Small intestine (tissue), 7 donors: ENCODE data around the gene NSFL1C. TPM values are rescaled to one million over a fixed set of nuclear protein-coding genes. Genes with fewer than 3 reads are reported as not detected.

ENCODE experiments used
- DNase-seq, 2 donors: peaks; one replicate each; pipeline versions ENCODE4 v3.0.0 to v3.0.0-alpha.2; 2013
- FAIRE-seq: peaks from 2 replicates; lab custom pipeline; 2012; peaks lifted over from hg19 to GRCh38; lab: Jason Lieb, UNC
- H3K27ac ChIP-seq, 3 donors: one replicate each; pipeline ENCODE4 v1.5.1; 2013; ENCODE audit warnings: low read length in 2 of 3, mild to moderate bottlenecking in 2 of 3, control low read depth in 1 of 3, inconsistent platforms in 1 of 3, low read depth in 1 of 3, moderate library complexity in 1 of 3
- H3K27me3 ChIP-seq, 3 donors: one replicate each; pipeline ENCODE4 v1.6.1; 2013; ENCODE audit warnings: low read length in 3 of 3, inconsistent platforms in 1 of 3; ENCODE audit not compliant: control insufficient read depth in 3 of 3, insufficient read depth in 3 of 3
- H3K36me3 ChIP-seq, 3 donors: one replicate each; pipeline ENCODE4 v1.6.1; 2013; ENCODE audit warnings: low read length in 3 of 3, inconsistent platforms in 1 of 3, low read depth in 1 of 3, mild to moderate bottlenecking in 1 of 3, moderate library complexity in 1 of 3; ENCODE audit not compliant: control insufficient read depth in 3 of 3, insufficient read depth in 2 of 3
- H3K4me1 ChIP-seq, 3 donors: one replicate each; pipeline ENCODE4 v1.6.1; 2013; ENCODE audit warnings: low read length in 2 of 3, inconsistent platforms in 1 of 3, low read depth in 1 of 3, mild to moderate bottlenecking in 1 of 3, moderate library complexity in 1 of 3; ENCODE audit not compliant: control insufficient read depth in 3 of 3, insufficient read depth in 2 of 3
- H3K4me3 ChIP-seq, 3 donors: one replicate each; pipeline ENCODE4 v1.5.1; 2013; ENCODE audit warnings: low read length in 3 of 3, control low read depth in 1 of 3, inconsistent platforms in 1 of 3, low read depth in 1 of 3, mild to moderate bottlenecking in 1 of 3, moderate library complexity in 1 of 3
- H3K9me3 ChIP-seq, 2 donors: one replicate each; pipeline ENCODE4 v1.6.1; 2013; ENCODE audit warnings: low read depth in 1 of 2, low read length in 1 of 2; ENCODE audit not compliant: control insufficient read depth in 2 of 2, insufficient read depth in 1 of 2
- WGBS, 3 donors: extraction: QIAGEN DNeasy Blood & Tissue Kit; methylation state at CpG; one replicate each; pipeline ENCODE4 v1.1.7; 2013; 5-methylcytosine and 5-hydroxymethylcytosine counted together
- polyA plus RNA-seq, 4 donors: library from polyadenylated mRNA; stranded (reverse) in 3 of 4; unstranded in 1 of 4; fragments of 200-250 nt in 3 of 4; fragments of 120-200 nt in 1 of 4; gene quantifications; one replicate each; pipeline versions ENCODE4 v1.2.1 to v1.2.3, GENCODE V29; 2013
- donor health status: healthy with polysubstance abuse.
- donor health status: control.
- donor health status: control.
- donor health status: Bipolar disorder and iron deficiency.
- donor health status: healthy.

NSFL1C gene
- polyA plus RNA-seq, 4 donors: 44.7 to 73.1 (median 54.0) TPM

GRCh38 chr20:1477896-1478490 lies 11.3 kb upstream of the NSFL1C start:
- 91 to 93% (median 92%) methylated on average over 7 of the region's 7 CpGs for WGBS, 3 donors
- FAIRE-seq: no peak
- H3K27ac ChIP-seq: no peak overlapping the region
- H3K36me3 ChIP-seq: no peaks in the 10 kb centered on the region
- H3K4me1 ChIP-seq: peaks cover 0 to 9% (median 3%) of the 10 kb centered on the region in 3 donors
- no peak for DNase-seq
- H3K27me3 ChIP-seq: peaks cover 0 to under 1% (median 0%) of the 10 kb centered on the region in 3 donors
- no peak overlapping the region for H3K4me3 ChIP-seq
- H3K9me3 ChIP-seq: no peaks in the 10 kb centered on the region

GRCh38 chr20:1474817-1475603 lies 8.4 kb upstream of the NSFL1C start:
- WGBS, 3 donors: 66 to 79% (median 79%) methylated on average over 4 of the region's 4 CpGs
- no peaks in the 10 kb centered on the region for H3K9me3 ChIP-seq
- DNase-seq: peak; percentile 21 to 36
- peaks cover 0 to 37% (median 6%) of the 10 kb centered on the region in 3 donors for H3K4me1 ChIP-seq
- no peak overlapping the region for H3K27ac ChIP-seq
- no peaks in the 10 kb centered on the region for H3K27me3 ChIP-seq
- no peak for FAIRE-seq
- no peak overlapping the region for H3K4me3 ChIP-seq
- no peaks in the 10 kb centered on the region for H3K36me3 ChIP-seq

DNA sequence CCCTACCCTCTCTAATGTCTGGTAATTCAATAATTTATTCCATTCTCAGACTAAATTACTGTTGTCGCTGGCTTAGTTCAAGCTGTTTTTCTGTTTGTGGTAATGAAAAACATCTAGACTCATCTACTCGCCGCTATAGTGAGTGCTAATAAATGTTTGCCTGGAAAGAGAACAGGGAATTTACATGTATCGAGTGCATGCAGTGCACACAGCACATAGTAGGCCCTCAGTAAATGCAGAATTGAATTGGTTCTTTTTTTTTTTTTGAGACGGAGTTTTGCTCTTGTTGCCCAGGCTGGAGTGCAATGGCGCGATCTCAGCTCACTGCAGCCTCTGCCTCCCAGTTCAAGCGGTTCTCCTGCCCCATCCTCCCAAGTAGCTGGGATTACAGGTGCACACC lies 7.7 kb upstream of the NSFL1C start:
- Histone ChIP-seq H3K4me1 (peaks cover 3 to 42% (median 8%) of the 10 kb centered on the region in 3 donors), H3K4me3 (no peak overlapping the region), H3K27ac (no peak overlapping the region), H3K36me3 (no peaks in the 10 kb centered on the region), H3K9me3 (no peaks in the 10 kb centered on the region), H3K27me3 (no peaks in the 10 kb centered on the region)
- FAIRE-seq (no peak), DNase-seq (no peak)
- 96 to 97% (median 96%) methylated on average over 8 of the region's 8 CpGs for WGBS, 3 donors

- Histone ChIP-seq H3K27ac (peak overlapping the region in 1 of 3 donors; percentile 40), H3K27me3 (no peaks in the 10 kb centered on the region), H3K4me1 (peaks cover 5 to 49% (median 8%) of the 10 kb centered on the region in 3 donors), H3K36me3 (no peaks in the 10 kb centered on the region), H3K9me3 (no peaks in the 10 kb centered on the region), H3K4me3 (no peak overlapping the region)
- FAIRE-seq (no peak), DNase-seq (peak; percentile 59)
- 65 to 78% (median 74%) methylated on average over 13 of the region's 13 CpGs for WGBS, 3 donors
Observed at GRCh38 chr20:1473246-1474220, 6.9 kb upstream of the NSFL1C start.

DNA sequence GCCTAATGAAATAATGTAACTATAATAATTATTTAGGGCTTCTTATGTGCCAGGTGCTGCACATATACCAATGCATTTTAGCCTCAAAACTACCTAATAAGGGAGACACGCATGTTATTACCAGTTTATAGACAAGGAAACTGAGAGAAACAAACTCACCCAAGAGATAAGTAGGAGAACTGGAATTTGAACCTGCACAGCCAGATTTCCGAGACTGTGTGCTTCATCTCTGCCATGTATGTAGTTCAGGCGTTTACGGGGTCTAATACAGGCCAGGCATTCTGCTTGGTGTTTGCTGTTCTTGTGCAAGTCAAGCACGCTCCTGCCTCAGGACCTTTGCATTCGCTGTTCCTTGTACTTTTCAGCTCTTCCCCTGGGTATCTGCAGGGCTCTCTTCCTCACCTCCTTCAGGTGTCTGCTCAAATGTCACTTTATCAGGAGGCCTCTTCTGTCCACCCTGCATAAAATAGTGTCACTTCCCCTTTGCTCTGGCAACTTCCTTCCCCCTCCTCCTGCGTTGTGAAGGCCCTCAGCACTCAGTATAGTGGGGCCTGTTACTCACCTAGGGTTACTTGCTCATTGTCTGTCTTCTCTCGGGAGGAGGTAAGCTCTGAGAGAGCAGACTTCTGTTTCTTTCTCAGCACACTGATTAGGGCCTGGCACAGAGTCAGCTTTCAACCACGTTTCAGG lies 6.1 kb upstream of the NSFL1C start:
- no peaks in the 10 kb centered on the region for H3K27me3 ChIP-seq
- peak overlapping the region in 1 of 3 donors; percentile 40 for H3K27ac ChIP-seq
- no peaks in the 10 kb centered on the region for H3K36me3 ChIP-seq
- DNase-seq (peak; percentile 26 to 51), FAIRE-seq (no peak)
- no peaks in the 10 kb centered on the region for H3K9me3 ChIP-seq
- WGBS, 3 donors: 28 to 52% (median 40%) methylated on average over 9 of the region's 9 CpGs
- H3K4me3 ChIP-seq: no peak overlapping the region
- peaks cover 8 to 58% (median 8%) of the 10 kb centered on the region in 3 donors for H3K4me1 ChIP-seq

DNA sequence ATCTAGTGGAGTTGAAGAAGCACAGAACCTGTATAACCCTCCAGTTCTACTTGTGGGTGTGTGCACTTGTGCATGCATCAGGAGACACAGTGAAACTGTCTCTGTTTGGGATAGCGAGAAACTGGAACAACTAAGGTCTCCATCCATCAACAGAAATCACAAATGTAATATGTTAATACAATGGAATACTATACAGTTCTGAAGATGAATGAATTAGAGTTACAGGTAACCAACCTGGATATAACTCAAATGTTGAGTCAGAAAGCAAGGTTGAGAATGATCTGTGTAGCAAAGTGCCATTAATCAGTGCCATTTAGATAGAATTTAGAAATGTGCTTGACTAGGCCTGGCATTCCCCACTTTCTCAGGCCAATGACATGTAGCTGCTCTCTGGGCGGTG lies 4.6 kb upstream of the NSFL1C start:
- H3K4me1 ChIP-seq: peaks cover 8 to 65% (median 8%) of the 10 kb centered on the region in 3 donors
- no peaks in the 10 kb centered on the region for H3K36me3 ChIP-seq
- no peaks in the 10 kb centered on the region for H3K27me3 ChIP-seq
- no peak overlapping the region for H3K4me3 ChIP-seq
- no peaks in the 10 kb centered on the region for H3K9me3 ChIP-seq
- DNase-seq (no peak), FAIRE-seq (no peak)
- 92 to 98% (median 98%) methylated on average over 2 of the region's 2 CpGs for WGBS, 3 donors
- H3K27ac ChIP-seq: peak overlapping the region in 1 of 3 donors; percentile 57

- no peaks in the 10 kb centered on the region for H3K9me3 ChIP-seq
- no peak overlapping the region for H3K4me3 ChIP-seq
- no peaks in the 10 kb centered on the region for H3K27me3 ChIP-seq
- no peaks in the 10 kb centered on the region for H3K36me3 ChIP-seq
- H3K4me1 ChIP-seq: peaks cover 13 to 73% (median 13%) of the 10 kb centered on the region in 3 donors
- DNase-seq (peak; percentile 95 to 98), FAIRE-seq (peak; percentile 92)
- peak overlapping the region in 1 of 3 donors; percentile 44 for H3K27ac ChIP-seq
- WGBS, 3 donors: 24 to 38% (median 28%) methylated on average over 11 of the region's 11 CpGs
Observed at GRCh38 chr20:1469925-1470571, 3.4 kb upstream of the NSFL1C start.
